GM19035 (cell line): Measurements from ENCODE around the gene WDR83.
"Not testable (repeated sequence)": the region's sequence is repeated elsewhere in the genome, so short reads cannot be mapped to it uniquely, and the experiment has no call there.

ENCODE experiments used
- ATAC-seq: cut with Tn5 transposase; IDR thresholded peaks from one replicate; pipeline ENCODE4 v1.9.1; 2021; ENCODE audit not compliant: unreplicated experiment

The WDR83 gene

DNA sequence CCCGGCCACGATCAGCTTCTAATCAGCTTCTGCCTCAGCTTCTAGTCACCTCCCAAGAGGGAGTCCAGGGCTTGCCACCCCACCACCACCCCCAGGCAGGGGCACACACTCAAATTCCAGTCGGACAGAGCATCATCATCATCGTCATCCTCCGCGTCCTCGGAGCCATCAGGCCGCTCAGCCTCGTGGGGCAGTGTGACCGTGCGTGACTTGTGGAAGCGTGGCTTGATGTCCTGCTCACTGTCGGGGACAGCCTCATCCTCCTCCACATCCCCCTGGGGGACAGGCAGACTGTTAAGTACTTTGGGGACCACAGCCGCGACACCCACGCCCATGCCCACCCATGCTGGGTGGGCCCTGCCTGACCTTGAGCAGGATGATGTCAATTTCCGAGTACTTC lies 44.6 kb downstream of the WDR83 start:
- no peak for ATAC-seq

DNA sequence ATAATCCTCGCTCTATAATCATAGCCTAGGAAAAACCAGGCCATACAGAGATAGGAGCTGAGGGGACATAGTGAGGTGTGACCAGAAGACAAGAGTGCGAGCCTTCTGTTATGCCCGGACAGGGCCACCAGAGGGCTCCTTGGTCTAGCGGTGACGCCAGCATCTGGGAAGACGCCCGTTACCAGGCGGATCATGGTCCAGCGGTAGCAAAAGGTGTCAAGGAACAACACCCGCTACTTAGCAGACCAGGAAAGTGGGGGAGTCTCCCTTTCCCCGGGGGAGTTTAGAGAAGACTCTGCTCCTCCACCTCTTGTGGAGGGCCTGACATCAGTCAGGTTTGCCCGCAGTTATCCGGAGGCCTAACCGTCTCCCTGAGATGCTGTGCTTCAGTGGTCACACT lies 45.5 kb downstream of the WDR83 start:
- ATAC-seq, result not testable (repeated sequence)

DNA sequence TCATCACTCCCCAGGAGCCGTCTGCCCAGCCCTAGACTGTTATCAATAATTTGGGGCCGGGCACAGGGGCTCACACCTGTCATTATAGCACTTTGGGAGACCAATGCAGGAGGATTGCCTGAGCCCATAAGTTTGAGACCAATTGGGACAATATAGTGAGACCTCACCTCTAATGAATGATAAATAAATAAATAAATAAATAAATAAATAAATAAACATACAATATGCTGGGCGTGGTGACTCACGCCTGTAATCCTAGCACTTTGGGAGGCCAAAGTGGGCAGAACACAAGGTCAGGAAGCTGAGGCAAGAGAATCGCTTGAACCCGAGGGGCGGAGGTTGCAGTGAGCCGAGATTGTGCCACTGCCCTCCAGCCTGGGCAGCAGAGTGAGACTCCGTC lies 46.7 kb downstream of the WDR83 start:
- not testable (repeated sequence) for ATAC-seq

DNA sequence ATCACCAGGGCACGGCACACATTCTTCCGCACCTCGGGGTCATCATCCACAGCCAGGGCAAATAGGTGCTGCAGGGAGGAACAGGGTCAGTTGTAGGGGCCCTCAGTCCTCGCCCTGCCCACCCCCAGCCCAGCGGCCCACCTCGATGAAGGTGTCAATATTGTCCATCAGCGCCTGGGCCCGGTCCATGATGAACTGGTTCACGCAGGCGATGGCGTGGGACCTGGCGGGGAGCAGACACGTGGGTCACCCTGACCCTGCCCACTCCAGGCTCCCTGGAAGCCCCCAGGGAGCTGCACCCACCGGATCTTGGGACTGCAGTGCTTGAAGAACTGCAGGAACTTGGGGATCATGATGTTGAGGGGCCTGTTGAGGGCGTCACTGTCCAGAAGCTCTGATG lies 48.5 kb downstream of the WDR83 start:
- no peak for ATAC-seq

DNA sequence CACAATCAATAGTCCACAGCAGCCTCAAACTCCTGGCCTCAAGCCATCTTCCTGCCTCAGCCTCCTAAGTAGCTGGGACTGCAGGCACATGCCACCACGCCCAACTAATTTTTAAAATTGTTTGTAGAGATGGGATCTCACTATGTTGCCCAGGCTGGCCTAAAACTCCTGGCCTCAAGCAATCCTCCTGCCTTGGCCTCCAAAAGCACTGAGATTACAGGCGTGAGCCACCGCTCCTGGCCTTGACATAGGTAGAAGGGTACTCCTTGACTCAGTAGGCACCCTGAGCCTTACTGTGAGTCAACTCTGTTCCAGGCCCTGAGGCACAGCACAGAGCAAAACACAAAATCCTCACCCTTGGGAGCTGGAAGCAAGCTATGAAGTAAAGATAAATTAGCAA lies 49.3 kb downstream of the WDR83 start:
- ATAC-seq, result no peak

DNA sequence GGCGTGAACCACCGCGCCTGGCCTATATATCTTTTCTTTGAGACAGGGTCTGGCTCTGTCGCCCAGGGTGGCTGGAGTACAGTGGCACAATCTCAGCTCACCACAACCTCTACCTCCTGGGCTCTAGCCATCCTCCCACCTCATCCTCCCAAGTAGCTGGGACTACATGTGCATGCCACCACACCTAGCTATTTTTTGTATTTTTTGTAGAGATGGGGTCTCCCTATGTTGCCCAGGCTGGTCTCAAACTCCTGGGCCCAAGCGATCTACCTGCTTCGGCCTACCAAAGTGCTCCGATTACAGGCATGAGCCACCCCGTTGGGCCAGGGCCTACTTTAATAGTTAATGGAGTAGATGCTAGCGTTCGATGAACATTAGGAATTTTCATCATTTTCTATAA lies 53.7 kb downstream of the WDR83 start:
- no peak for ATAC-seq

DNA sequence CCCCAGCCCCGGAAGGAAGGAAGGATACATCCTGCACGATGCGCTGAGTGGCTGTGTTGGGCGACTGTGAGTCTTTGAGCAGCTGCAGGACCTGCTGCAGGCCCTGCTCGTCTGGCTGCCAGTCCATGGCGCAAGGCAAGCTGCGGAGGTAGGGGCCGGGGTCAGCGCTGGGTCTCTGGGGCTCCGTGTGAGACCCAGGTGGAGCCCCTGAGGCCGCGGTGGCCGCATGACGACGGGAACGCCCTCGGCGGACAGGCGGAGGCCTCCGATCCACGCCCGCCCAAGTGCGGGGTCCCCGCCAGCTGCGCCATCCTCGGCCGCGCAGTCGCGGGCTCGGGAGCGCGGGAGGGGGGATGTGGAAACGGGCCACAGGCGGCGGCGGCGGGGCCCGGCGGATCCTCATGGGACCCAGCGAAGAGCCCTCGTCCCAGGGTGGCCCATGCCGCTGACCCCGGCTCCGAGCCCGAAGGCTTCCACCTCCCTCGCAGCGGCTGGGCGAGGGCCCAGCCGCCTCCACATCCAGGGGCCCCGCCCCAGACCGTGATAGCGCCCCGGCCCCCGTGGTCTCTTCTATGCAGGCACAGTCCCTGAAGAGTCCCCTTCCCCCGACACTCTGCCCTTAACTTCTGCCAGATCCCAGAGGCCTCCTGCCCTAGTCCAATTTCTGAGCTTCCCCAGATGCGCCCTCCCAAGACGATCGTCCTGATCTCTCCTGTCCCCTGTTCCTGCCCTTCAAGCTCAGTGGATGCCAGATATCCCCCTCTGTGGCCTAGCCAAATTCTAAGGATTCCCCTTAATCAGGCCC lies 54.4 kb downstream of the WDR83 start:
- no peak for ATAC-seq

DNA sequence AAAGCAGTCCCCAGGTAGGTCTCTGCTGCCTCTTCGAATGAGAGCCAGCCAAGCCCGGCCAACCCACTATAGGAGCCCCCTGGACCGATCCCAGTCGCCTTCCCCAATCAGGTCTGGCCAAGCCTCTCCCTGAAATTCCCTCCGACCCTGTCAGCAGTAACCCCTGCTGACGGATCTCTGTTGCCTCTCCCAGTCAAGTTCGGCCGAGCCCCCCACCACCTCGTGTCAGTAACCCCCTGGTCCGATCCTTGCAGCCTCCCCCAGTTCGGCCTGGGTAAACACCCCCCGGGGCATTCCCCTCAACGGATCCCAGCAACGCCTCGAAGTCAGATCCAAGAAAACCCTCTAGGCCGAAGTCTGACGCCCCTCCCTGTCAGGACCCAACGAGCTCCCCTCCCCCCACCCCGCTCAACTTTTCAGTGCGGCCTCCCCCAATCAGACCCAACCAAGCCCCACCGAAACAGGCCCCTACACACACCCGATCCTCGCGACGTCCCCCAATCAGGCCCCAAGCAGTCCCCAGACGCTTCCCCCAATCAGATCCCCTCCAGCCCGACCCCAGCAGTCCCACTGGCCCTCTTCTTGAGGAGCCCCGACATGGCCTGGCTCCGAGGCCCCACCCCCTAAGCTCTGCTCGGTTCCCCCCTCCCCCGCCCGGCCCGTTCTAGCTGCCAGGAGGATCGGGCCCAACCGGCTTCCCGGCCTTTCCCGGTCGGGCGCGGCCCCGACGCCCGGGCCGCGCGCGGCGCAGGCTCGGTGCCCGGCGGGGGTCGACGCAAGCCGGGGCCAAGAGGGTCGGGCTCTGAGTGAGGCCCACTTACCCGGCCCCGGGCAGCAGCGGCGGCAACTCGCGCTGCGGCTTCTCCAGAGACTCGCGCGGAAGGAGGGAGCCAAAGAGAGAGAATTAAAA lies 55.3 kb downstream of the WDR83 start:
- peak; percentile 30 for ATAC-seq

DNA sequence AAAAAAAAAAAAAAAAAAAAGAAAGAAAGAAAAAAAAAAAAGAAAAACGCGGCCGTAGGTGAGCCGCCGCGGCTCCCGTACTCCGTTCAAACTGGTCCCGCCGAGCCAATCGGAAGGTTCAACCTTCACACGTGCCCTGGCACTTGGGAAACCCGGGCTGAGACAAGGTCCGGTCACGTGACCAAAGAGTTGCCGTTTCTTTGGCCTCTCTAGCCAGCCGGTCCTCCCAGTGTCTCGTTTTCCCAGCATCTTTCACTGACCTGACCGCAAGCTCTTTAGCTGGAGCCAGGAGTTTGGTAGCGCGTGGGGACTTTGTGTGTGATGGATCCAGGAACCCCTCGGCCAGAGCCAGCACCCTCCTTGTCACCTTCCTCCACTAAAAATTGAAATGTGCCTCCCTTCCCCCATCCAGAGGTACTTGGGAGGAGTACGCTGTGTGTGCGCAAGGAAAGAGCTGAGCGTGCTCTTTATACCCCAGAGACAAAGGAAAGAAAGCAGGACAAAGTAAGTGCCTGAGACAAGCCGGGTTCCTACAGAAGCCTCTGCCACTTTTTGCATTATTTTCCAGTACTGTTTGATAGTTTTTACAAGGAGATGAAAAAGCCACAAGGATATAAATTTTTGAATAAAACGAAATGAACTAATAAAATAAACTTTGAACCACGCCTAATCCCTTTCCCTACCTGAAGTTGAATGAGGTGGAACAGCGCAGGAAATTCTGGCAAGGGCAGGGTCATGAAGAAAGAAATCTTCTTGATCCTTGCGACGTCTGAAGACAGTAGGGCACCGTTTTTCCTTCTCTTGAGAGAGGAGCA lies 56.2 kb downstream of the WDR83 start:
- ATAC-seq, result peak; percentile 83

DNA sequence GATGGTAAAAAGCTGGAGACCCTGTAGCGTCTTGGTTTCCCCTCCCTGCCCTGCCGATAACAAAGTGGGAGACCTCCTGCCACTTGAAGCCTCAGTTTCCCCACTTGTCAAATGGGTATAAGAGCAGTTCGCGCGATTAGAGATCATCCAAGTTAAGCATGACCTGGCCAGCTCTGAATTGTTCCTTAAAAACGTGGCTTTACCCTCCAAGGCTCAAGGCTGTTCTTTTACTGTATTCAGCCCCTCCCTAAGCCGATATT lies 56.7 kb downstream of the WDR83 start:
- no peak for ATAC-seq

DNA sequence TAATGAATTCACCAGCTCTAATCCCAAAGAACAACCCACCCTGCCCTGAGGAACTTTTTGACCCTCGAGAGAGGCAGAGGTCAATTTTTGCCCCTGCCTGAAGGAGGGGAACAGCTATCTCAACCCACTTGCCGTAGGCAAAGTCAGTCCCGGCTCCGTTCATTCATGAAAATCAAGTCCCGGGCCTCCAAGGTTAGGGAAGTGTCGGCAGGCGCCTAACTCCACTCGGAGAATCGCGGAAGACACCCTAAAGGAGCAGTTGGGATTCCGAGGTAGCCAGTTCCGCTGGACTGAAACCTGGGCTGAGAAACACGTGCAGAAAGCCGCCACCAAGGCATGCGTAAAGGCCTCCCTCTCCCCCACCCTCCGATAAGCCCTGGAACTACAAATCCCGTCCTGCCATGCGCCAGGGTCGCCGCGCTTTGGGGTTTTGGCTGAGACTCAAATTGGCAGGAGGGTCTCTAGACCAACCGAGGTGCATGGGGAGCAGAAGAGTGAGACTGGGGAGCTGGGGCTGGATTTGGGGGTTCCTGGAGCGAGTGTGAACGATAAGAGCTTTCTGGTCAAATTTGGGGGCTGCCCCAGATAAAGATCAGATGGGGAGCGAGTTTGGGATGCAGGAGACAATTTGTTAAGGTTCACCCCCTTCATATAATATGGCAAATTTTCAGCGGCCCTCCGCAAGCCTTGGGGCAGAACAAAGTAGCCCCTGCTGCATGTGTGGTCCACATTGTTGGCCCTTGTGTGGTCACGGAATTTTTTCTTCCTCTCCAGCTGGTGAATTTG lies 57.2 kb downstream of the WDR83 start, which contains the start of gene TNPO2:
Gene TNPO2, minus strand, starts transcription at position 292 of the 786 bp plus-strand sequence. CDS start 2,955 bp downstream, outside the sequence.
- ATAC-seq, result no peak
